HG03432 (cell line): Measurements from ENCODE around the gene SLC9C2.
"Not testable (repeated sequence)": the region's sequence is repeated elsewhere in the genome, so short reads cannot be mapped to it uniquely, and the experiment has no call there.

ENCODE experiments used
- ATAC-seq: cut with Tn5 transposase; IDR thresholded peaks from one replicate; pipeline ENCODE4 v1.9.1; 2021; ENCODE audit warnings: mild to moderate bottlenecking, moderate library complexity; ENCODE audit not compliant: unreplicated experiment

SLC9C2 gene

DNA sequence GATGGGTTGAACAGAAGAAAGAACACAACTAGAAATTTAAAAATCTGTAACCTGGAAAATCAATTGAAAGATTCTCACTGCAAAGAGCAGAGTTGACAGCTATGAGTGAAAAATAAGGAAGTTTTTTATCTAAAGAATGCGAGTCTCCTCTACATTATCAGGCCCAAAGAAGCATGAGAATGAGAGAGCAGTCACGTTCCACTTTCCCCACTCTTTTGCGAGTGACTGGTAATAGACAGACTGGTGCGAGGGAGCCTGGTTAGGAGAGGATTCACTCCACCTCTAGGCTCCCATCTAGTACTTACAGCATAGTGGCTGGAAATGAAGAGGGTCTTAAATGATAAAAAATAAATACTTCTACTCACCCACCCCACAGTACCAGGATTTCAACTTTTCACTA is 73.8 kb downstream of the SLC9C2 start:
- ATAC-seq = no peak

DNA sequence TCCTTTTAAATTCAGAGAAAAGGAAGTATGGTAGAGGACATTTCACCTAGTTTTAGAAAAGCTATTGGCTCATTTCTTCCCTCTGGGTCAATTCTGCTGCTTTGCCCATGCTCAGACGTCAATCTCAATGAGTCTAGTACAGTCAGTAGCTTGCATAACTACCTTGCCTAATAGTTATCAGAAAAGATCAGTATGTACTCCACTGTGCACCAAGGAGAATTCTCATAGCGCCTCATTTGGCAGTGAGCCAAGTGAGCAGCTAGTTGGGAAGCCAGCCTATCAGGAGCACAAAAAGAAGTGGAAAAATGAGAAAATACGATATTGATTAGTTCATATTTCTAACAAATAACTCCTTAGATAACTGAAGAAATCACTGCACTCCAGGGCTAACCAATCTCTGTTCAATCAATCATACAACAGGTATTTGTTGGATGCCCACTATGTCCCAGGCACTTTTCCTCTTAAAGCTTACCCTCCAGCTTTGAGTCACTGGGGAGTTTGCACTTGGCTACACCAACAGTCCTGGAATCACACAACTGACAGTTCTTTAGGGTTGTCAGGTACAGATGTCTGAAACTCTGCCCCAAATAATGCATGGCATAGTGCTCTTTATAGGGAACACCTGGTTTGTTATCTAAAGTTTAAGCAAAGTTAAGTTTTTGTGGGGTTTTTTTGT is 75.6 kb downstream of the SLC9C2 start:
- no peak for ATAC-seq

DNA sequence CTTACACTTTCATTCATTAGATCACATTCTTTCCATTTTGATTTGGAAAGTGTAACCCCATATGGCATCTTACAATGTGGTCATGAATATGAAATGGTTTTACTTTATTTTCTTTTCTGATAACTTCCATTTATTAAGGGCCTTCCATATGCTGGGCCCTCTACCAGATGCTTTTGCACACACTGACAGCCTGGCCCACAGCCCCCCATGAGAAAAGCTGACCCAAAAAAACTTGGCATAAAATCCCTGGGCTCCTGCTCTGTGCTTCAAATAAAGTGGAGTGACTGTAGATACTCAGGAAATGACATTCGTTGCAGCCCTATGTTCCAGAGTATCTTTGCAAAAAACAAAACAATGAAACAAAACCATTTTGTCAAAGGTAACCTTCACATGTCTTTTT is 76.9 kb downstream of the SLC9C2 start:
- ATAC-seq = no peak

DNA sequence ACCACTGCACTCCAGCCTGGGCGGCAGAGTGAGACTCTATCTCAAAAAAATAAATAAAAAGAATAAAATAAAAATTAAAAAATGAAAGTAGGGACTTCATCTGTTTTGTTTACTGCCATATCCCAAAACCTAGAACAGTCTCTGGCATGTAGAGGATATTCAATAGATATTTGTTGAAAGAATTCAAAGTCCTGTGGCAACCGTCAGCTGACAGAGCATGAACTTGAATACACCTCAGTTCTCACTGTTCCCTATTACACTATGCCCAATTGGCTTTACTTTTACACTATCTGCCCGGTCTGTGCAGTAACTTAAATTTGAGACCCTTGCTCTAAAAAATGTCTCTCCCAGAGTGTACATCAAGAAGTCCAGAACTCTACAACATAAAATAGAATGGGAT is 79.5 kb downstream of the SLC9C2 start:
- no peak for ATAC-seq

DNA sequence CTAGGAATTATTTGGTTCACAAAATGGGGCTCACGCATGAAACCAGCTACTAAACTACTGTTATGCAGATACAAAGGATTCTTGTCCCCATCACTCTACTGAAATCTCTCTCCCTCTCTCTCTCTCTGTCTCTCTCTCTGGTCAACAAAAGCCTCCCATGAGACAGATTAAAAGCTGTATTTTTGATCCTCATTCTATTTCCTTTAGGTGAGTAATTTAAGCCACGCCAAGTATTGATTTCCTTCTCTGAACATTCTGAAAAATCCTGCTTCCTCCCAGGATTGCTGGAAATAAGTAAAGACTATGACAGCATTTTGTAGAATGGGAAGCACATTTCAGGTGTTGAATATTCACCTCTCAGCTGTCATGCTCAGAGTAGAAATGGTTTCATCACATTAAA is 82.1 kb downstream of the SLC9C2 start:
- ATAC-seq = no peak

DNA sequence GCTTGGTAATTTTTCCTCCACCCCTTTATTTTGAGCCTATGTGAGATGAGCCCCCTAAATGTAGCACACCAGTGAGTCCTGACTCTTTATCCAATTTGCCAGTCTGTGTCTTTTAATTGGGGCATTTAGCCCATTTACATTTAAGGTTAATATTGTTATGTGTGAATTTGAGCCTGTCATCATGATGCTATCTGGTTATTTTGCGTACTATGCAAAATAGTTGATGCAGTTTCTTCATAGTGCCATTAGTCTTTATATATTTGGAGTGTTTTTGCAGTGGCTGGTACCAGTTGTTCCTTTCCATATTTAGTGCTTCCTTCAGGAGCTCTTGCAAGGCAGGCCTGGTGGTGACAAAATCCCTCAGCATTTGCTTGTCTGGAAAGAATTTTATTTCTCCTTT is 88.4 kb downstream of the SLC9C2 start:
- not testable (repeated sequence) for ATAC-seq

DNA sequence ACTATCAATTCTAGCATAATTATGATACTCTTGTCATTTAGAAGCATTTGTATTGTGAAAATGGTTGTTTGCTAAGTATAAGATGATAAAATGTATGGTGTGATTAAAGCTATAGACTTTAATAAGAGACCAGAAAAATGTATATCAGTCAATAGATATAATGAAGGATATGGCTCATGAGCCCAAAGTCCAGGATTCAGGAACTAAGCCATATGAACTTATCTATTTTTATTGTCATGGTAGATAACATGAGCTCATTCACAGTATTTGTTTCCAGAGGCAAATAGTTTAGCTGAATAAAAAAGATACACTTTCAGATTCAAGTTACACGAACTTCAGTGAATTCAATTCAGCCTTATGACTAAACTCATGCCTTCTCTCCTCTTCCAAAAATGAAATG is 93.1 kb downstream of the SLC9C2 start:
- no peak for ATAC-seq

DNA sequence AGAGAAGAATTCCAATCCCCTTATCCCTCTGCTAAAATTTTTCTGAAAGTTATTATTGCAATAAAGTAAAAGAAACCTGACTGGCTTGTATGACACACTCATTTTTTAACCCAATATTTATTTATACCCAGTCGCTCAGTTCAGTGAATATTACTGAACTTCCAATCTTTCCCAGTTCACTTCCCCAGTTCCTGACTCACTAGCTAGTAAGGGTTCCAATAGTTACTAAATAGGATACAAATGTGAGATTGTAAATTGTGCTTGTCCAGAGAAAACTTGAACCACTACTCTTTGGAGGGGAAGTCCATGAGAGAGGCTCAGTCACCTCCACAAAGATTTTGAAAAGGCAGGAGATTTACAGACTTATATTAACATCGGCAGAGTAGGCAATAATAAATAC is 94.3 kb downstream of the SLC9C2 start:
- ATAC-seq = no peak

DNA sequence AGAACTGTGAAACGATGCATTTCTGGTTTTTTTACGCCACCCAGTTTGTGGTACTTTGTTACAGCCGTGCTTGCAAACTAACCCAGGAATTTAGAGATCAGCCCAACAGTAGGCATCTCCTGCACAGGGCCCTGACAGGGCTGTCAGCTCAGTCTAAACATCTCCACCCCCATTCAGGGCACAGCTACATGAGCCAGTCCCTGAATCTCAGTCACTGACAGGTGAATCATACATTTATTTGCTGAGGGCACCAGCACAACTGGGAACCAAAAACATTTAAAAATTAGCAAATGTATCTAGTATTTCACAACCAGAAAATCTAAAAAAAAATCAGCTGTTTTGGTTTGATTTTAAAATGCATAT is 95.0 kb downstream of the SLC9C2 start:
- ATAC-seq = no peak

DNA sequence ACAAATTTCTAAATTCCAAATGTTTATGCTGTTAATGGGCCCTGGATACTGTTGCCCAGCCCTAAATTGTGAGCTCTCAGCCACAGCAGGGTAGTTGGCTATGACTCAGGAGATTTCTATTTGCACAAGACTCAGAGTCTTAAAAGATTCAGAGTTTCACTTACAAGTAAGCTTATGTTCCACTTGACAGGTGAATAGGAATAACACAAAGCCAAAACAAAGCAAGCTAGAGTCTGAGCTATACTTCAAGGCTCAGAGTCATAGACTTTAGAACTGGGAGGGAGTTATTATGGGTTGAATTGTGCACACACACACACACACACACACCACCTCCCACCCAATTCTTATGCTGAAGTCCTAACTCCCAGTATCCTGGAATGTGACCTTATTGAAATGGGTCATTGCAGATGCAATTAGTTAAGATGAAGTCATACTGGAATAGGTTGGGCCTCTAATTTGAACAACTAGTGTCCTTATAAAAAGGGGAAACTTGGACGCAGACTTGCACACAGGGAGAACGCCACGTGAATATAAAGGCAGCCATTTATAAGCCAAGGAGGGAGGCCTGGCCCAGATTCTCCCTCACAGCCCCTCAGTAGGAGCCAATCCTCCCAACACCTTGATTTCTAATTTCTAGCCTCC is 95.5 kb downstream of the SLC9C2 start:
- no peak for ATAC-seq

DNA sequence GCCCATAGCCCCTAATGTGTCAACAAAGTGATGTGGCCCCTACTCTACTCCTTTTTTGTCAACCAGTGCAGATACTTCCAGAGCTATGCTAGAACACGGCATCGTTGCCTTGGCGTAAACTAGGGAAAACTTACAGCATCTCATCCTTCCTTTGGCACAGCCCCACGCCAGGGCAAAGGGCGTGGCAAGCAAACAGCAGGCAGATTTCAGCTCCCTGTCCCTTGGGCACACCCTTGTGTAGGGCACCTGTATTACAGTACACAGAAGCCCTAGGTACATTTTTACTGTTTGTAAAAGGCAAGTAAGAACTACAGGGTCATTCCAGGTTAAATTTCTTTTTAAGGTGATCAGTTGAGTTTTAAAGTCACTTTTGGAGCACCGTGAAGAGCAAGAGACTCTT is 96.4 kb downstream of the SLC9C2 start:
- ATAC-seq = no peak

DNA sequence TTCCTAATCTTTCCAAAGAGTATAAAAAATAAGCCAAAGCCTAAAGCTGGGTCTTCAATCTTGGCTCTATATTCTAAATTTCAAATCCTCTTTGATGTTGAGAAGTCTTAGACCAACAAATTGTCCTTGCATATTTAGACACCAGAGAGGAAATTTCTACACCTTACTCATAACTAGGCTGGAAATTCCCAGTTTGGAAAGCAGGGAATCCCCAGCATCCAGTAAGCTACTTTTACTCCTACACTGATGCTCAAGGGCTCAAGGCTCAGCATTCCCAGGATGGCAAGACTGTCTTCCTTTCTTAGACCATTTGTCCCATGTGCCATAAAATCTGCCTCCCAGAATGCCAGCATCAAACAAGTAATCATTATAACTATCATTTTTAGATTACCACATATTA is 97.5 kb downstream of the SLC9C2 start:
- ATAC-seq = no peak

DNA sequence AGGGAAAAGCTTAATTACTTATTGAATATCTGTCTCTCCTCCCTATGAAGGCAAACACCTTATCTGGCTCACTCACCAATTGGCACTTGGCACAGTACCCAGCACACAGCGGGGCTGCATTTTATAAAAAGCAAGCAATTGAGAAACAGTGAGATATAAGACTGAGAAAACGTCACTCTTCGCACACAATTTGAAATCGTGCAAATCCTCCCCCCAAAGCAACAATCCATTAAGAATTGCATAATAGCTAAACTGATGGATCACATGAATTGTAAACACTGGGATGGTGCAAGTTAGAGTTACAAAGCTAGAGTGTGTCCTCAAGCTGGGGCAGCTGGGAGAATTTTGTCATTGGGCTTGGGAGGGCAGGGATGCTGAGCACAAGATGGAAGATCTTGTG is 98.6 kb downstream of the SLC9C2 start:
- ATAC-seq = no peak

DNA sequence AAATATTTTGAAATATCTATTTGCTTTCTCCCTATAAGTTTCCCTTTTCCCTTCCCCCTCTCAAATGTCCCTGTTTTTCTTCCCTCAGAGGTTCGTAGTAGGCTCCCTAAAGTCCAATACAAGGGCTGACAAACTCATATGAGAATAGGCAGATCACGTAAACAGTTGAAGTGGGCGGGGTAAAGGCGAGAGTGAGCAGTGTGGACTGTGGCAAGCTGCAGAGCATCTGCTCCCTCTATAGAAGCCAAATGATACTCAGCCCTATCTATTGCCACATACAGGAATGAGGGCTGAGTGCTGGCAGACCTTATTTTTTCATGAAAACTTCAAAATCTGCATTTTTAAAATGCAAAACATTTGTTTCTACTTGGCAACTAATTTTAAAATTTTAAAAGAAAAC is 99.5 kb downstream of the SLC9C2 start:
- ATAC-seq = no peak

DNA sequence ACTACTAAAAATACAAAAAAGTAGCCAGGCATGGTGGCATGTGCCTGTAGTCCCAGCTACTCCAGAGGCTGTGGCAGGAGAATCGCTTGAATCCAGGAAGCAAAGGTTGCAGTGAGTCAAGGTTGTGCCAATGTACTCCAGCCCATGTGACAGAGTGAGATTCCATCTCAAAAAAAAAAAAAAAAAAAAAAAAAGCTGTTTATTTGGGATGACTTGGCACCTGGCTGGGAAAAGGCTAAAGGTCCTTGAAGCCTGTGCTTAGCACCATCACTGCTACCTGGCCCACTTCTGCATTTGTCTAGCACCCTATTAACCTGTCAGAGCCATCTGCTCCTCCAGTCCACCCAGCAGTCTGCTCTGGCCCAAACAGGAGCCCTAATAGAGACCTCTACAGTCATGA is 100.8 kb downstream of the SLC9C2 start:
- no peak for ATAC-seq

DNA sequence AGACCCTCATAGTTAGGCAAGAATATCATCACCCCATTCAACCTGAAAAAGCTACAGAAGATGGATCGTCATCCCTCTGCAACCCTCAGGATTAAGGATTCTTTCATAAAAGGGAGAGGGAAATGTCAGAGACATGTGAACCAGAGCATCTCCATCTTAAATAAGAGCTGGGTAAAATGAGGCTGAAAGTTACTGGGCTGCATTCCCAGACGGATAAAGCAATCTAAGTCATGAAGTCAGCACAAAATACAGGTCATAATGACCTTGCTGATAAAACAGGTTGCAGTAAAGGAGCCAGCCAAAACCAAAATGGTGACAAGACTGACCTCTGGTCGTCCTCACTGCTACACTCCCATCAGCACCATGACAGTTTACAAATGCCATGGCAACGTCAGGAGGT is 103.1 kb downstream of the SLC9C2 start:
- no peak for ATAC-seq

DNA sequence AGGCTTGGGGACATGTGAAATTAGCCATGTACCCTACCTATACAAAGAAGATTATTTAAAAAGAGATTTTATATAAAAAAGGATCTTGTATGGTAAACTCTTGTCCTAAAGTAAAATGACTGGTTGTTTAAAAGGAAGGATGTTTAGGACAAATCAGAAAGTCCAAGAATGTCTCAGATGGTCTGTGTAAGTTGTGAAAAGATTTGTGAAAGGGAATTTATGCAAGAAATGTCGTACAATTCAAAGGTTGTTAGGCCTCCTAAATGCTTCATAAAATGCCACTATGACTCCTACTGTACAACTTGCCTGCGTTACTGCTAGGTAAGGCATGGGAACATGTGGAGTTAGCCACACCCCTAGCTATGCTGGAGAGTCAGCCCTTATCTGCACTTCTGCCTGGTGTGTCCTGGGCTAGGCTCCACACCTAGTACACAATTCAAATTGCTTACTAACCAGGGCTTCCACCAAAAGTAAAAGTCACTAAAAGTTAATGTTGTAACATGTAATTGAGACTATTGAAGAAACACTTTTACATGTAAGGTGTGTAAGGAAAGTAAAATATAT is 106.0 kb downstream of the SLC9C2 start:
- ATAC-seq = no peak

DNA sequence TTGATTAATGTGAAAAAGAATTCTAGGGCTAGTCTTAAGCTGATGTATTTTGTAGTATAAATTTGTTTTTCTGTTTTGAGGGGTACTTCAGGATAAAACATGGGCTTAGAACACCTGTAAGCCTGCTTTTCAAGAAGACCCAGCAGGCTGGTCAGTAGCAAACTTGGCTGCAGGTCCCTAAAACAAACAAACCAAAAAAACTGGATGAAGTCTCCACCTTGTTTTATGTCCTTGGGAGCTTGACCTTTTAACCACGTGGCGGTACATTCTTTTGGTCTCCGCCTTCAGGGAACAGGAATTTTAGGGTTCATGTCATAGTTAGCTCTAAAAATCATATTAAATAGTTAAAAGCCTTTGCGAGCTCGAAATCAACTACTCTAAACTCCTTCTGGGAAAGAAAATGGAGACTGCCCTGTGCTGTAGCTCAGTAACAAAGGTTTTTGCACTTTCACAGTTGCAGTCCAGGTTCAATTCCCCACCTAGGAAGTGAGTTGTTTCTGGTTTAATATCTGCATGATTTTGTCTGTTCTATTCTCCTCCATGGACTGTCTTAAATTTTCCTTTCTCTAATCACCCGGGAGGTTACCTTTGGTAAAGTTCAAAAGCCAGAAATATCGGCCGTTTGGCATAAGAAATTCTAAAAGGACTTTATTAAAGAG is 107.1 kb downstream of the SLC9C2 start:
- ATAC-seq = no peak

DNA sequence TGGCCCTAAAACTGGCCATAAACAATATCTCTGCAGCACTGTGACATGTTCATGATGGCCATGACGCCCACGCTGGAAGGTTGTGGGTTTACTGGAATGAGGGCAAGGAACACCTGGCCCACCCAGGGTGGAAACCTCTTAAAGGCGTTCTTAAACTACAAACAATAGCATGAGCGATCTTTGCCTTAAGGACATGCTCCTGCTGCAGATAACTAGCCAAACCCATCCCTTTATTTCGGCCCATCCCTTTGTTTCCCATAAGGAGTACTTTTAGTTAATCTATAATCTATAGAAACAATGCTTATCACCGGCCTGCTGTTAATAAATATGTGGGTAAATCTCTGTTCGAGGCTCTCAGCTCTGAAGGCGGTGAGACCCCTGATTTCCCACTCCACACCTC is 109.7 kb downstream of the SLC9C2 start:
- ATAC-seq = not testable (repeated sequence)

DNA sequence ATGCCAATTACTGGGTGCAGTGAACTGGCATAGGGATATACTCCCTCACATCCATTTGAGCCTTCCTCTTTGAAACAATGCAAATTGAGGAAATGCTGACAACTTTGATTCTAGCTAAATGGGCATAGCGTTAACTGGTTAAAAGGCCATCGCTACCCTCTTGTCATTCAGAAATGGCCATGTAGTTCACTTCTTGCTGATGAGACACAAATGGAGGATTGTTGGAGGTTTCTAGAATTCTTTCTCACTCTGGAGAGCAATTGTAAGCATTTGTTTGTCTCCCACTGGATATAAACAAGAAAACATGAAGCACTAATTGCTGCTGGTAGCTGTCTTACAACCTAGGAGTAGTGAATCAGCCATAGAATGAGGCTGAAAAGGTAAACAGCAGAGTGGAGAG is 111.4 kb downstream of the SLC9C2 start:
- ATAC-seq = no peak

DNA sequence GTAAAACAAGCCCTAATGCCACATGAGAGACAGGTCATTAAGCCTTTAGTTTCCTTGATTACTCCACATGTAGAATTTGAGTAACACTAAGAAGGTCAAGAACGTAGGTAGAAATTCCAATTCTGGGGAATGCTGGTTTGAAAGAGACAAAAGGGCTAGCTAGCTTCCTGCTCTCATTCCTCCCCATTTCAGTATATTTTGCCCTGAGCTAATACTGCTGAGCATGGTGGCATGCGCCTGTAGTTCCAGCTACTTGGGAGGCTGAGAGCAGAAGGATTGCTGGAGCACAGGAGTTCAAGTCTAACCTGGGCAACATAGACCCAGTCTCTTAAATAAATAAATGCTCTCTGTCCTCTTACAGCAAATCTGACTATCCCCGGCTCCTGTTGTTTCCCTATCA is 112.9 kb downstream of the SLC9C2 start:
- ATAC-seq = no peak

DNA sequence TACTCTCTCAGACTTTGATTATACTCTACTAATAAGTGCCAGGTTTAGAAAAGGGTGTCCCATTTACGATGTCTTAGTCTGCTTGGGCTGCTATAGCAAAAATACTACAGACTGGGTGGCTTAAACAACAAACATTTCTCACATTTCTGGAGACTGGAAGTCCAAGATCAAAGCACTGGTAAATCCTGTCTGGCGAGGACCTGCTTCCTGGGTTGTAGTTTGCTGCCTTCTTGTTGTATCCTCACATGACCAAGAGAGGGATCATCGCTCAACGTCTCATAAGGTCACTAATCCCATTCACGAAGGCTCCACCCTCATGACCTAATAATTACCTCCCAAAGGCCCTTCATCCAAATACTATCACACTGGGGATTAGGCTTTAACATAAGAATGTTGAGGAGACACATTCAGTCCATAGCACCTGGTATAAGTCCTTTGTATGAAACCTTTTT is 113.7 kb downstream of the SLC9C2 start:
- no peak for ATAC-seq
